ENCODE measurements around the gene CTU1. TPM values are rescaled to one million over a fixed set of nuclear protein-coding genes. Genes with fewer than 3 reads are reported as not detected.

Gene CTU1
- total and polyA plus RNA-seq, 10 of the 15 experiments (the other 5 are each of a cell fraction or from before 2014, with no cell fraction given), result 0.02 to 10.5 (median 3.0) TPM; not detected in 1

DNA sequence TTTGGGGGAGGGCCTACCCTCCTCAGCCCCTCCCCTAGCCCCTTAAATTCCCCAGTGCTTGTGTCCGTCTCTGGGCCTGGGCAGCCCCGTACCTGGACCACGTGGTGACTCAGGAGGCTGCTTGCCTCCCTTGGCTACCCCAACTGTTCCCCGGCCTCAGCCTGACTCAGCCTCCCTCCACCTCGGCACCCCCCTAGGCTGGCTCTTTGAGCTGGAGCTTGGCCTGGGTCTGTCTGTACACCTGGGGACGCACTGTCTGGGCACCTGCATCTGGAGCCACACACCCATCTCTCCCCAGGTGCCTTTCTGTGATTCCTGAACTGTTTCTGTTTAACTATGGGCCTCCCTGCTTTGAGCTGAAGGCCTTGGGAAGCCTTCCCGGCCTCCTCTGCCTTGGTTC is 23.7 kb downstream of the CTU1 start:
- BruUV-seq (replicated peaks), result no TSS peak
- no peak for TF ChIP-seq JUNB (IDR thresholded peaks at IDR 0.05)
- SMC1A ChIA-PET (ENCODE audit: uncharacterized antibody, unreplicated experiment), result interaction anchor here (0.6 to 0.7 kb wide), 2 partner anchors 19 to 293 kb away, joined by 3 read pairs; no protein-coding TSS in a partner anchor

DNA sequence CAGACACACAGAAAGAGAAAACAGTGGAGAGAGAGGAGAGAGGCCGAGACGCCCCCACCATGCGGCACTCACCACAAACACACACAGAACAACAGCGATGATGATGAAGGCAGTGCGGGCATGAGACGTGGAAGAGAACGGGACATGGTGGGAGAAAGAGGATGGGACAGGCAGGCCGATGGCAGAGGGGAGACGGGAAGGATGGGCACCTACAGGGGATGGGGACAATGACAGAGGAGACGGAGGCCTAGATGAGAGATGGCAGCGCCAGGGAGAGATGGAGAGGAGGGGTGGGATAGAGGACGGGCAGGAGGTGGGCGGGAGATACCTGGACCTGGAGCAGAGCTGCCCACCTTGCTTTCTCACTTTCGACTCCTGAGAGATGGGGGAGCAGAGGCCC is 24.4 kb downstream of the CTU1 start:
- ChIA-PET CTCF (no interaction called here), SMC1A (ENCODE audit: uncharacterized antibody, unreplicated experiment) (no interaction called here), RAD21 (ENCODE audit: unreplicated experiment) (no interaction called here), POLR2A (no interaction called here)
- no peaks in the 10 kb centered on the region for H3K27me3 ChIP-seq (replicated peaks in 1 of 2; ENCODE audit: control insufficient read depth in 2 of 2, insufficient read depth in 2 of 2, low read length in 1 of 2)
- intact Hi-C loops (cut with micrococcal nuclease; ENCODE audit: unreplicated experiment) (no loop called here), in situ Hi-C loops (cut with MboI) (no loop called here)
- 48% methylated on average over 14 of the region's 14 CpGs for WGBS (ENCODE audit: insufficient coverage, insufficient replicate concordance, low lambda C conversion rate, missing lambda C conversion rate)
- no peak overlapping the region for H2AFZ ChIP-seq (ENCODE audit: control insufficient read depth, low read depth, low read length)
- H3K4me2 ChIP-seq (ENCODE audit: control insufficient read depth, insufficient read depth), result no peak overlapping the region
- H3K4me1 ChIP-seq (ENCODE audit: control insufficient read depth, insufficient read depth, low read length), result no peaks in the 10 kb centered on the region
- no peaks in the 10 kb centered on the region for H3K36me3 ChIP-seq (ENCODE audit: control insufficient read depth in 2 of 2, insufficient read depth in 2 of 2, low read length in 1 of 2)
- no peak for FAIRE-seq
- no peaks in the 10 kb centered on the region for H3K9me3 ChIP-seq (replicated peaks; ENCODE audit: control insufficient read depth, insufficient read depth, low read length)
- no peak for DNase-seq (ENCODE audit: low read depth, low spot score)
- TF ChIP-seq CBX5 (IDR thresholded peaks at IDR 0.05; ENCODE audit: low read depth) (no peak), ZNF24 (IDR thresholded peaks at IDR 0.05) (no peak), ZBED1 (IDR thresholded peaks at IDR 0.05; ENCODE audit: borderline replicate concordance) (no peak), IRF4 (IDR thresholded peaks at IDR 0.05; ENCODE audit: low read depth, low read length) (no peak), NR2C2 (IDR thresholded peaks at IDR 0.05; ENCODE audit: borderline replicate concordance, control insufficient read depth, insufficient read length, low read depth) (no peak)
- TF ChIP-seq, protein P1, sequence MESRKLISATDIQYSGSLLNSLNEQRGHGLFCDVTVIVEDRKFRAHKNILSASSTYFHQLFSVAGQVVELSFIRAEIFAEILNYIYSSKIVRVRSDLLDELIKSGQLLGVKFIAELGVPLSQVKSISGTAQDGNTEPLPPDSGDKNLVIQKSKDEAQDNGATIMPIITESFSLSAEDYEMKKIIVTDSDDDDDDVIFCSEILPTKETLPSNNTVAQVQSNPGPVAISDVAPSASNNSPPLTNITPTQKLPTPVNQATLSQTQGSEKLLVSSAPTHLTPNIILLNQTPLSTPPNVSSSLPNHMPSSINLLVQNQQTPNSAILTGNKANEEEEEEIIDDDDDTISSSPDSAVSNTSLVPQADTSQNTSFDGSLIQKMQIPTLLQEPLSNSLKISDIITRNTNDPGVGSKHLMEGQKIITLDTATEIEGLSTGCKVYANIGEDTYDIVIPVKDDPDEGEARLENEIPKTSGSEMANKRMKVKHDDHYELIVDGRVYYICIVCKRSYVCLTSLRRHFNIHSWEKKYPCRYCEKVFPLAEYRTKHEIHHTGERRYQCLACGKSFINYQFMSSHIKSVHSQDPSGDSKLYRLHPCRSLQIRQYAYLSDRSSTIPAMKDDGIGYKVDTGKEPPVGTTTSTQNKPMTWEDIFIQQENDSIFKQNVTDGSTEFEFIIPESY (IDR thresholded peaks at IDR 0.05), result no peak
- TF ChIP-seq, protein P2, sequence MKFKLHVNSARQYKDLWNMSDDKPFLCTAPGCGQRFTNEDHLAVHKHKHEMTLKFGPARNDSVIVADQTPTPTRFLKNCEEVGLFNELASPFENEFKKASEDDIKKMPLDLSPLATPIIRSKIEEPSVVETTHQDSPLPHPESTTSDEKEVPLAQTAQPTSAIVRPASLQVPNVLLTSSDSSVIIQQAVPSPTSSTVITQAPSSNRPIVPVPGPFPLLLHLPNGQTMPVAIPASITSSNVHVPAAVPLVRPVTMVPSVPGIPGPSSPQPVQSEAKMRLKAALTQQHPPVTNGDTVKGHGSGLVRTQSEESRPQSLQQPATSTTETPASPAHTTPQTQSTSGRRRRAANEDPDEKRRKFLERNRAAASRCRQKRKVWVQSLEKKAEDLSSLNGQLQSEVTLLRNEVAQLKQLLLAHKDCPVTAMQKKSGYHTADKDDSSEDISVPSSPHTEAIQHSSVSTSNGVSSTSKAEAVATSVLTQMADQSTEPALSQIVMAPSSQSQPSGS (IDR thresholded peaks at IDR 0.05; ENCODE audit: low read length), result no peak
- no peak overlapping the region for H3K27ac ChIP-seq (ENCODE audit: control insufficient read depth, insufficient read depth)
- no peak for ATAC-seq
- H3K79me2 ChIP-seq (ENCODE audit: control insufficient read depth, insufficient read depth, low read length), result no peaks in the 10 kb centered on the region
- no peak overlapping the region for H3K4me3 ChIP-seq
- no peaks in the 10 kb centered on the region for H4K20me1 ChIP-seq (ENCODE audit: control insufficient read depth, insufficient read depth)
- no TSS peak for BruUV-seq (replicated peaks)
- H3K9ac ChIP-seq (ENCODE audit: control insufficient read depth, insufficient read depth, low read length), result no peak overlapping the region

More for the DNA sequence above, 23.7 kb downstream of the CTU1 start:
- ChIA-PET POLR2A (no interaction called here), RAD21 (ENCODE audit: unreplicated experiment) (no interaction called here), CTCF (no interaction called here)
- H3K9me3 ChIP-seq (replicated peaks; ENCODE audit: control insufficient read depth, insufficient read depth, low read length), result no peaks in the 10 kb centered on the region
- no peak overlapping the region for H3K27ac ChIP-seq (ENCODE audit: control insufficient read depth, insufficient read depth)
- no peak overlapping the region for H3K9ac ChIP-seq (ENCODE audit: control insufficient read depth, insufficient read depth, low read length)
- H4K20me1 ChIP-seq (ENCODE audit: control insufficient read depth, insufficient read depth), result no peaks in the 10 kb centered on the region
- no peak for DNase-seq (ENCODE audit: low read depth, low spot score)
- no peak overlapping the region for H3K4me2 ChIP-seq (ENCODE audit: control insufficient read depth, insufficient read depth)
- intact Hi-C loops (cut with micrococcal nuclease; ENCODE audit: unreplicated experiment) (no loop called here), in situ Hi-C loops (cut with MboI) (no loop called here)
- H3K4me1 ChIP-seq (ENCODE audit: control insufficient read depth, insufficient read depth, low read length), result no peaks in the 10 kb centered on the region
- WGBS (ENCODE audit: insufficient coverage, insufficient replicate concordance, low lambda C conversion rate, missing lambda C conversion rate), result 37% methylated on average over 6 of the region's 7 CpGs
- no peak for FAIRE-seq
- no peak overlapping the region for H2AFZ ChIP-seq (ENCODE audit: control insufficient read depth, low read depth, low read length)
- H3K79me2 ChIP-seq (ENCODE audit: control insufficient read depth, insufficient read depth, low read length), result no peaks in the 10 kb centered on the region
- no peaks in the 10 kb centered on the region for H3K36me3 ChIP-seq (ENCODE audit: control insufficient read depth in 2 of 2, insufficient read depth in 2 of 2, low read length in 1 of 2)
- ATAC-seq, result no peak
- no peaks in the 10 kb centered on the region for H3K27me3 ChIP-seq (replicated peaks in 1 of 2; ENCODE audit: control insufficient read depth in 2 of 2, insufficient read depth in 2 of 2, low read length in 1 of 2)
- no peak overlapping the region for H3K4me3 ChIP-seq

Data from GM12878 (cell line).